ENCODE measurements around the gene TPD52L1. TPM values are rescaled to one million over a fixed set of nuclear protein-coding genes. Genes with fewer than 3 reads are reported as not detected.

The TPD52L1 gene
- total and polyA plus RNA-seq, 2 donors (not counting 3 experiments of a cell fraction or from before 2014, with no cell fraction given), result 0.29 to 0.37 TPM

GRCh38 chr6:125302840-125303511 lies 149.4 kb downstream of the TPD52L1 start:
- POLR2A ChIA-PET, result no interaction called here
- CTCF ChIA-PET, result interaction anchor here (3.3 to 3.4 kb wide), 2 partner anchors 9 to 432 kb away, joined by 15 to 17 read pairs; no protein-coding TSS in a partner anchor
- DNase-seq (ENCODE audit: low read depth, low spot score), result no peak

More at GRCh38 chr6:125302840-125303511, 149.4 kb downstream of the TPD52L1 start:
- Histone ChIP-seq H3K9me3 (replicated peaks; ENCODE audit: control insufficient read depth, insufficient read depth, low read length) (no peaks in the 10 kb centered on the region), H3K36me3 (ENCODE audit: control insufficient read depth in 2 of 2, extremely low read depth in 1 of 2, insufficient read depth in 2 of 2, low read length in 2 of 2) (no peaks in the 10 kb centered on the region), H3K9me1 (replicated peaks; ENCODE audit: control insufficient read depth, extremely low read depth, insufficient read depth, low read length) (no peaks in the 10 kb centered on the region), H2AFZ (ENCODE audit: low read depth, low read length) (no peak overlapping the region), H3K4me3 (replicated peaks in 1 of 3; ENCODE audit: insufficient read depth in 1 of 3, low read depth in 1 of 3, low read length in 3 of 3) (no peak overlapping the region), H3K9ac (replicated peaks; ENCODE audit: extremely low read depth, insufficient read depth, low read length) (no peak overlapping the region), H3K4me1 (ENCODE audit: control insufficient read depth, extremely low read depth, insufficient read depth, low read length) (peaks cover 11% of the 10 kb centered on the region), H3K4me2 (ENCODE audit: insufficient read depth, low read length) (no peak overlapping the region), H3K27ac (ENCODE audit: insufficient read depth, low read depth, low read length) (no peak overlapping the region), H3K79me2 (ENCODE audit: control insufficient read depth, insufficient read depth, low read length) (no peaks in the 10 kb centered on the region), H3K27me3 (ENCODE audit: control insufficient read depth in 2 of 2, insufficient read depth in 2 of 2, low read length in 2 of 2) (peaks cover 13 to 19% of the 10 kb centered on the region in 2 experiments), H4K20me1 (replicated peaks; ENCODE audit: control insufficient read depth, extremely low read depth, insufficient read depth, low read length) (no peaks in the 10 kb centered on the region)
- intact Hi-C loops (cut with micrococcal nuclease) (loop anchor here (5.0 kb wide), 1 partner anchor 191 kb away; no protein-coding TSS in a partner anchor), dilution Hi-C loops (cut with MboI; ENCODE audit: extremely low pct_ligation_motif_present, low sequenced_read_pairs) (no loop called here)
- TF ChIP-seq EZH2 (IDR thresholded peaks at IDR 0.05; ENCODE audit: borderline replicate concordance, low read depth, low read length, severe bottlenecking), result no peak
- TF ChIP-seq CTCF (IDR thresholded peaks at IDR 0.05; ENCODE audit: extremely low read depth in 1 of 2, insufficient read depth in 1 of 2, low read depth in 1 of 2, low read length in 2 of 2), result no peak
- TF ChIP-seq MYC (IDR thresholded peaks at IDR 0.05; ENCODE audit: low read depth, low read length), result no peak
- no peak for TF ChIP-seq FOS (IDR thresholded peaks at IDR 0.05; ENCODE audit: borderline replicate concordance, insufficient read depth, low read length)
- TF ChIP-seq MAX (IDR thresholded peaks at IDR 0.05; ENCODE audit: insufficient read depth, insufficient read length), result no peak
- TF ChIP-seq GATA2 (IDR thresholded peaks at IDR 0.05; ENCODE audit: insufficient read depth, insufficient read length, low read depth, low read length), result no peak
- no peak for TF ChIP-seq POLR2AphosphoS5 (IDR thresholded peaks at IDR 0.05; ENCODE audit: insufficient read depth, low read depth, low read length)
- no peak for TF ChIP-seq POLR2A (IDR thresholded peaks at IDR 0.05; ENCODE audit: low read depth, low read length)
- no peak for TF ChIP-seq JUN (IDR thresholded peaks at IDR 0.05; ENCODE audit: borderline replicate concordance, insufficient read depth, insufficient read length, low read depth)
- BruUV-seq (replicated peaks), result no TSS peak
- FAIRE-seq, result no peak

Data from endothelial cell of umbilical vein (primary cell).